SH-SY5Y (cell line): ENCODE data around the gene CFAP161.

Experiments
- GATA2 ChIP-seq: IDR thresholded peaks from 2 replicates; pipeline ENCODE4 v1.6.1; 2011; ENCODE audit warnings: mild to moderate bottlenecking, low read depth, low read length
- GATA3 ChIP-seq: IDR thresholded peaks from 2 replicates; pipeline ENCODE4 v1.6.1; 2011; ENCODE audit warnings: low read depth, mild to moderate bottlenecking, low read length, moderate library complexity

The CFAP161 gene

GRCh38 chr15:81176291-81176893 is 42.3 kb downstream of the CFAP161 start:
- no peak for TF ChIP-seq GATA3

GRCh38 chr15:81178365-81178764 is 44.3 kb downstream of the CFAP161 start:
- TF ChIP-seq GATA2, result no peak
- TF ChIP-seq GATA3, result no peak

GRCh38 chr15:81181220-81181619 is 47.1 kb downstream of the CFAP161 start:
- TF ChIP-seq GATA3 (no peak), GATA2 (no peak)

GRCh38 chr15:81182031-81182755 is 48.1 kb downstream of the CFAP161 start:
- TF ChIP-seq GATA3, result no peak
- TF ChIP-seq GATA2, result no peak

- TF ChIP-seq GATA2 (no peak), GATA3 (no peak)
These were observed 48.8 kb downstream of the CFAP161 start for GRCh38 chr15:81182756-81183438.

- TF ChIP-seq GATA2 (no peak), GATA3 (no peak)
These were observed 49.3 kb downstream of the CFAP161 start for GRCh38 chr15:81183439-81183775.

GRCh38 chr15:81184188-81184587 is 50.1 kb downstream of the CFAP161 start:
- TF ChIP-seq GATA2 (no peak), GATA3 (no peak)

- TF ChIP-seq GATA2 (no peak), GATA3 (no peak)
These were observed 51.7 kb downstream of the CFAP161 start for GRCh38 chr15:81185631-81186295.

GRCh38 chr15:81188354-81188753 is 54.3 kb downstream of the CFAP161 start:
- TF ChIP-seq GATA2 (no peak), GATA3 (no peak)

- TF ChIP-seq GATA3 (no peak), GATA2 (no peak)
These were observed 55.7 kb downstream of the CFAP161 start for GRCh38 chr15:81189583-81190283.

- TF ChIP-seq GATA2 (no peak), GATA3 (no peak)
These were observed 56.9 kb downstream of the CFAP161 start for GRCh38 chr15:81190922-81191507.

- TF ChIP-seq GATA2, result no peak
- TF ChIP-seq GATA3, result no peak
These were observed 57.6 kb downstream of the CFAP161 start for GRCh38 chr15:81191701-81192100.

GRCh38 chr15:81194723-81195122 is 60.7 kb downstream of the CFAP161 start:
- no peak for TF ChIP-seq GATA2
- TF ChIP-seq GATA3, result no peak
